PC-3 (cell line): Measurements from ENCODE around the gene RAB3C. TPM values are rescaled to one million over a fixed set of nuclear protein-coding genes. Genes with fewer than 3 reads are reported as not detected.

Experiments used
- ATAC-seq: fragments of 200-7000 bp; cut with Tn5 transposase; 2 replicates; pipeline ENCODE4 v1.9.1; 2020; ENCODE audit warnings: mild to moderate bottlenecking, moderate library complexity
- BruUV-seq: library from RNA; stranded (reverse); fragments of 400-500 nt; replicated peaks from 2 replicates; lab custom pipeline; 2021; lab: Mats Ljungman, UMichigan
- CTCF ChIA-PET: fragments of 300-600 bp; sonication (Branson Sonifier 250); formaldehyde crosslinking; loops from one replicate; lab custom pipeline; 2022; ENCODE audit warnings: antibody characterized with exemption; lab: Charles Lee
- POLR2A ChIA-PET: fragments of 300-600 bp; sonication (Branson Sonifier 250); formaldehyde crosslinking; loops from one replicate; lab custom pipeline; 2022; ENCODE audit warnings: antibody characterized with exemption; ENCODE audit not compliant: unreplicated experiment; lab: Charles Lee
- DNase-seq: peaks from one replicate; pipeline ENCODE4 v3.0.0-alpha.2; 2015
- H2AFZ ChIP-seq: fragments of 300-600 bp; sonication (generic); 2 replicates; pipeline ENCODE4 v1.6.0; 2016; ENCODE audit warnings: antibody characterized with exemption, low read length
- H3F3A ChIP-seq: fragments of 300-600 bp; sonication (generic); one replicate; pipeline ENCODE4 v1.6.0; 2017; ENCODE audit warnings: antibody characterized with exemption, low read length, control low read depth, mild to moderate bottlenecking; ENCODE audit not compliant: unreplicated experiment
- H3K27ac ChIP-seq: fragments of 300-600 bp; sonication (generic); 2 replicates; pipeline ENCODE4 v1.5.1; 2016; ENCODE audit warnings: mild to moderate bottlenecking, low read length
- H3K27me3 ChIP-seq: fragments of 300-600 bp; sonication (generic); 2 replicates; pipeline ENCODE4 v1.6.1; 2016; ENCODE audit warnings: low read length, mixed read lengths
- H3K36me3 ChIP-seq: fragments of 300-600 bp; sonication (generic); 2 replicates; pipeline ENCODE4 v1.6.1; 2016; ENCODE audit warnings: low read depth, mixed run types, low read length, mixed read lengths
- H3K4me1 ChIP-seq: fragments of 300-600 bp; sonication (generic); 2 replicates; pipeline ENCODE4 v1.5.1; 2016; ENCODE audit warnings: low read length; ENCODE audit not compliant: insufficient read depth
- H3K4me2 ChIP-seq: fragments of 300-600 bp; sonication (generic); 2 replicates; pipeline ENCODE4 v1.6.0; 2016; ENCODE audit warnings: low read length
- H3K4me3 ChIP-seq: fragments of 300-600 bp; sonication (generic); 2 replicates; pipeline ENCODE4 v1.5.1; 2016; ENCODE audit warnings: mild to moderate bottlenecking, low read length, mixed read lengths
- H3K79me2 ChIP-seq: fragments of 300-600 bp; sonication (generic); 2 replicates; pipeline ENCODE4 v1.6.1; 2017; ENCODE audit warnings: low read length, mixed read lengths
- H3K9ac ChIP-seq: fragments of 300-600 bp; sonication (generic); 2 replicates; pipeline ENCODE4 v1.6.0; 2016; ENCODE audit warnings: mild to moderate bottlenecking, low read length
- H3K9me2 ChIP-seq: fragments of 300-600 bp; sonication (generic); replicated peaks from 2 replicates; pipeline ENCODE4 v1.6.1; 2016; ENCODE audit warnings: mixed run types, low read length, mixed read lengths
- H3K9me3 ChIP-seq: fragments of 300-600 bp; sonication (generic); 2 replicates; pipeline ENCODE4 v1.6.1; 2016; ENCODE audit warnings: low read length, mixed read lengths
- H4K20me1 ChIP-seq: fragments of 300-600 bp; sonication (generic); 2 replicates; pipeline ENCODE4 v1.6.1; 2016; ENCODE audit warnings: low read length, mixed read lengths
- EZH2 ChIP-seq: fragments of 300-600 bp; sonication (generic); IDR thresholded peaks from one replicate; pipeline ENCODE4 v1.6.1; 2017; ENCODE audit warnings: antibody characterized with exemption, mild to moderate bottlenecking, low read length; ENCODE audit not compliant: unreplicated experiment
- EZH2phosphoT487 ChIP-seq: fragments of 300-600 bp; sonication (generic); IDR thresholded peaks from 2 replicates; pipeline ENCODE4 v1.6.1; 2018; ENCODE audit warnings: mild to moderate bottlenecking, antibody characterized with exemption, low read length, borderline replicate concordance
- intact Hi-C: fragments of 100-400 bp; cut with micrococcal nuclease; formaldehyde crosslinking; loops from 2 replicates; pipeline ENCODE4 v1.9.0; 2023
- total RNA-seq: library from RNA; depleted of rRNA; stranded (reverse); fragments of >200 nt; gene quantifications from 2 replicates; pipeline ENCODE4 v1.2.3, GENCODE V29; 2014
- TF ChIP-seq, protein P1 (sequence below): fragments of 300-600 bp; sonication (generic); conservative IDR thresholded peaks from 2 replicates; pipeline ENCODE4 v1.5.1; 2017; ENCODE audit warnings: antibody characterized with exemption, low read depth, mild to moderate bottlenecking, low read length

RAB3C gene
- total RNA-seq, 1 experiment from 2014 or later = not detected

DNA sequence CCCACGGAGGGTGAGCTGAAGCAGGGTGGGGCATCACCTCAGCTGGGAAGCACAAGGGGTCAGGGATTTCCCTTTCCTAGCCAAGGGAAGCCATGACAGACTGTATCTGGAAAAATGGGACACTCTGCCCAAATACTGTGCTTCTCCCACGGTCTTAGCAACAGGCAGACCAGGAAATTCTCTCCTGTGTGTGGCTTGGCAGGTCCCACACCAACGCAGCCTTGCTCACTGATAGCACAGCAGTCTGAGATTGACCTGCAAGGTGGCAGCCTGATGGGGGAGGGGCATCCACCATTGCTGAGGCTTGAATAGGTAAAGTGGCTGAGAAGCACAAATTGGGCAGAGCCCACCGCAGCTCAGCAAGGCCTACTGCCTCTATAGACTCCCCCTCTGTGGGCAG is 23.2 kb downstream of the RAB3C start:
- H2AFZ ChIP-seq = no peak overlapping the region
- ATAC-seq (no peak), DNase-seq (no peak)
- no peaks in the 10 kb centered on the region for H3K36me3 ChIP-seq
- intact Hi-C loops = no loop called here
- no peaks in the 10 kb centered on the region for H3F3A ChIP-seq
- no peaks in the 10 kb centered on the region for H3K4me1 ChIP-seq
- no peaks in the 10 kb centered on the region for H3K27me3 ChIP-seq
- H3K9me2 ChIP-seq = no peaks in the 10 kb centered on the region
- no peak overlapping the region for H3K4me2 ChIP-seq
- no peaks in the 10 kb centered on the region for H3K9me3 ChIP-seq
- H4K20me1 ChIP-seq = no peaks in the 10 kb centered on the region
- H3K4me3 ChIP-seq = no peak overlapping the region
- no peak overlapping the region for H3K9ac ChIP-seq
- TF ChIP-seq EZH2phosphoT487 (no peak), EZH2 (no peak)
- TF ChIP-seq, protein P1, sequence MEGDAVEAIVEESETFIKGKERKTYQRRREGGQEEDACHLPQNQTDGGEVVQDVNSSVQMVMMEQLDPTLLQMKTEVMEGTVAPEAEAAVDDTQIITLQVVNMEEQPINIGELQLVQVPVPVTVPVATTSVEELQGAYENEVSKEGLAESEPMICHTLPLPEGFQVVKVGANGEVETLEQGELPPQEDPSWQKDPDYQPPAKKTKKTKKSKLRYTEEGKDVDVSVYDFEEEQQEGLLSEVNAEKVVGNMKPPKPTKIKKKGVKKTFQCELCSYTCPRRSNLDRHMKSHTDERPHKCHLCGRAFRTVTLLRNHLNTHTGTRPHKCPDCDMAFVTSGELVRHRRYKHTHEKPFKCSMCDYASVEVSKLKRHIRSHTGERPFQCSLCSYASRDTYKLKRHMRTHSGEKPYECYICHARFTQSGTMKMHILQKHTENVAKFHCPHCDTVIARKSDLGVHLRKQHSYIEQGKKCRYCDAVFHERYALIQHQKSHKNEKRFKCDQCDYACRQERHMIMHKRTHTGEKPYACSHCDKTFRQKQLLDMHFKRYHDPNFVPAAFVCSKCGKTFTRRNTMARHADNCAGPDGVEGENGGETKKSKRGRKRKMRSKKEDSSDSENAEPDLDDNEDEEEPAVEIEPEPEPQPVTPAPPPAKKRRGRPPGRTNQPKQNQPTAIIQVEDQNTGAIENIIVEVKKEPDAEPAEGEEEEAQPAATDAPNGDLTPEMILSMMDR = no peak
- BruUV-seq = no TSS peak
- no peaks in the 10 kb centered on the region for H3K79me2 ChIP-seq
- ChIA-PET CTCF (no interaction called here), POLR2A (no interaction called here)
- H3K27ac ChIP-seq = no peak overlapping the region

- no peak for DNase-seq
These were observed 33.1 kb downstream of the RAB3C start for GRCh38 chr5:58615972-58616371.

DNA sequence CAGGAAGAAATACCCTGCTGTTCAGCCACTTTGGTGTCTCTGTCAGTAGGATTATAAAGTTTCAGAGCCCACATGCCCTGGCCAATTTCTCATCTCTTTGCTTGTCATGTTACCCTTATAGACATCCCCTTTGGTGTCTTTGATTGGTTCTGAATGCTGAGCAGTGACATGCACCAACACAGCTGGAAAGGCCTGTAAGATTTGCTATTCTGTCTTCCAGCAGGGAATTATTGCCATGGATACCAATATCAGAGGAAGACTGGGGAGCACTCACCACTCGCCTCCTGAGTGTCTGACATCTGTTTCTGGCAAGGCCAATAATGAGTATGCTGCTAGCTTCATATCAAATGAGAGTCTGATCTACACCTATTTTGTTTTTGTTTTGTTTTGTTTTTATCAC is 34.4 kb downstream of the RAB3C start:
- intact Hi-C loops = no loop called here
- no peaks in the 10 kb centered on the region for H3K79me2 ChIP-seq
- no peak for ATAC-seq
- no peak overlapping the region for H2AFZ ChIP-seq
- no peaks in the 10 kb centered on the region for H3K4me1 ChIP-seq
- TF ChIP-seq EZH2phosphoT487 = no peak
- no peak for TF ChIP-seq EZH2
- TF ChIP-seq, protein P1 = no peak
- no peak overlapping the region for H3K4me2 ChIP-seq
- POLR2A ChIA-PET = no interaction called here
- H3K27ac ChIP-seq = no peak overlapping the region
- CTCF ChIA-PET = no interaction called here
- no TSS peak for BruUV-seq
- H3K9ac ChIP-seq = no peak overlapping the region
- H3K36me3 ChIP-seq = no peaks in the 10 kb centered on the region
- no peak for DNase-seq
- H3F3A ChIP-seq = no peaks in the 10 kb centered on the region
- H4K20me1 ChIP-seq = no peaks in the 10 kb centered on the region
- H3K27me3 ChIP-seq = peaks cover 9% of the 10 kb centered on the region; the same call in 1 of the 2 replicates
- H3K9me3 ChIP-seq = no peaks in the 10 kb centered on the region
- no peak overlapping the region for H3K4me3 ChIP-seq
- H3K9me2 ChIP-seq = no peaks in the 10 kb centered on the region

More at GRCh38 chr5:58615972-58616371, 33.1 kb downstream of the RAB3C start:
- CTCF ChIA-PET = no interaction called here
- ATAC-seq = no peak
- H3F3A ChIP-seq = no peaks in the 10 kb centered on the region
- TF ChIP-seq, protein P1 = no peak
- TF ChIP-seq EZH2phosphoT487 (no peak), EZH2 (no peak)
- intact Hi-C loops = no loop called here
- no peak overlapping the region for H3K4me2 ChIP-seq
- no peaks in the 10 kb centered on the region for H3K9me3 ChIP-seq
- H3K9me2 ChIP-seq = no peaks in the 10 kb centered on the region
- no peak overlapping the region for H3K27ac ChIP-seq
- POLR2A ChIA-PET = no interaction called here
- no peaks in the 10 kb centered on the region for H3K79me2 ChIP-seq
- no peak overlapping the region for H2AFZ ChIP-seq
- no peaks in the 10 kb centered on the region for H3K4me1 ChIP-seq
- H3K9ac ChIP-seq = no peak overlapping the region
- BruUV-seq = no TSS peak
- no peaks in the 10 kb centered on the region for H3K36me3 ChIP-seq
- peaks cover 9% of the 10 kb centered on the region; the same call in 1 of the 2 replicates for H3K27me3 ChIP-seq
- no peaks in the 10 kb centered on the region for H4K20me1 ChIP-seq
- H3K4me3 ChIP-seq = no peak overlapping the region
